ENCODE data around the gene AFTPH.
A peak's percentile ranks its signal among the peaks of the same experiment; 100 is the strongest.

The AFTPH gene

DNA sequence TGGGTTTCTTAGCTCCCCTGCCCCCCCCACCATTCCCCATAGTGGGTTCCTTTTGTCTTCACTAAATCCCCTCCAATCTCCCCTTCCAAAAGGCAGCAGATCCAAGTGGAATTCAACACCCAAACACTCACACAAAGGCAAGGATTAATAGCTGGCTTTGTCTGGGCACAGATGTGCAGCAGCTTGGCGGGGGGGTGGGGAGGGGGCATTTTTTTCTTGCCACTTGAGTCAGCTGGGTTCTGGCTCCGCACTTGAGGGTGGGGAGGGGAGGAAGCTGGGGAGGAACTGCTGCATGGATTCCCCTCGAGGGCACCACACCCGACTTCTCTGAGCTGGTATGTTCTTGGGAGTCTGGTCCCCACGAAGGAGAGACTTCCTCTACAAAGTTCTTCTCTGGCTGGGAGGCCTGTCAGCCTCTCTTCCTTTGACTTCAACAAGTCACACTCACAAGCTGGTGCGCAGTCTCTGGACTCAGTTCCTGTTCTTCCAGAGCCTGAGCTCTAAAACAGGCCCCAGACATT, 93.6 kb downstream of the AFTPH start:
- no peak for DNase-seq

GRCh38 chr2:64620661-64621060, 96.5 kb downstream of the AFTPH start:
- DNase-seq, result no peak

GRCh38 chr2:64622443-64623241, 98.5 kb downstream of the AFTPH start:
- peak; percentile 10 for DNase-seq

DNA sequence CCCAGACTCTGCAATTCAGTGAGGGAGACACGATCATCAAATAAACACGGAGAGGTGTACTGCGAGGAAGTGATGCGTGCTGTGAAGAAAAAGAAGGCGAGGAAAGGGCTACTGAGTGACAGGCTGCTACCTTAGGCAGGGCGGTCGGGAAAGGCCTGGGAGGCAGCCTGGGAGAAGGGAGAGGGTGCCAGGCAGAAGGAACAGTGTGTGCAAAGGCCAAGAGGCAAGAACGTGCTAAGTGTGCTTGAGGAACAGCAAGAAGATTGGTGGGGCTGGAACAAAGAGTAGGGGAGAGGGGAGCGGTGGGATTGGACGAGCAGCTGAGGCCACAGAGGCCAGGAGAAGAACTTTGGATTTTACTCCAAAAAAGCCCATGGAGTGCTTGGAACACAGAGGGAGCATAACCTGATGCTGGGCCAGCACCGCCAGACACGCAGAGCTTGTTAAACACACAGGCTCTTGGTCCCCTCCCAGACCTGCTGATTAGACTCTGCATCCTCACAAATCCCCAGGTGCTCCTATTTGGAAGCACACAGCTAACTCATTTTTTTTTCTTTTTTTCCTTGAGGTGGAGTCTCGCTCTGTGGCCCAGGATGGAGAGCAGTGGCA, 99.2 kb downstream of the AFTPH start:
- DNase-seq, result no peak

DNA sequence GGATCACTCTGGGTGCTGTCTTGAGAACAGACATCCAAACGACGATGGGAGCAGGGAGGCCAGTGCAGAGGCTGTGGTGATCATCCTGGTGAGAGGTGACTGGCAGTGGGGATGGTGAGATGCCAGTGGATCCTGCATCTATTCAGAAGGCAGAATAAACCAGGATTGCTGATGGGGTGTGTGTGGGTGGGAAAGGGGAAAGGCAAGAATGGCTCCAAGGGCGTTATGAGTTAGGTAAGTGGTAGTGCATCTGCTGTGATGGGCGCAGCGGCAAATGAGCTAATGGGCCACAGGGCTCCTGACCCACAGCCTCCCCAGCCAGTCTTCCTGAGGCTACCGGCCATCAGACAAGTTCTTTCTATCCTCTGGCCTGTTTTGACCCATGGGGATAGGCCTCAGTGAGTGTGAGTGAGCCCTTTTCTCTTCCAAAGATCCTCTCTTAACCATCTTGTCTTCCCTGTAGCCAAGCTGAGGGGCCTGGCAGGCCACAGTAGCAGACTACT, 100.0 kb downstream of the AFTPH start:
- no peak for DNase-seq

GRCh38 chr2:64624862-64625261, 100.7 kb downstream of the AFTPH start:
- DNase-seq, result no peak

- no peak for DNase-seq
Measured at GRCh38 chr2:64625299-64626145, 101.4 kb downstream of the AFTPH start.

DNA sequence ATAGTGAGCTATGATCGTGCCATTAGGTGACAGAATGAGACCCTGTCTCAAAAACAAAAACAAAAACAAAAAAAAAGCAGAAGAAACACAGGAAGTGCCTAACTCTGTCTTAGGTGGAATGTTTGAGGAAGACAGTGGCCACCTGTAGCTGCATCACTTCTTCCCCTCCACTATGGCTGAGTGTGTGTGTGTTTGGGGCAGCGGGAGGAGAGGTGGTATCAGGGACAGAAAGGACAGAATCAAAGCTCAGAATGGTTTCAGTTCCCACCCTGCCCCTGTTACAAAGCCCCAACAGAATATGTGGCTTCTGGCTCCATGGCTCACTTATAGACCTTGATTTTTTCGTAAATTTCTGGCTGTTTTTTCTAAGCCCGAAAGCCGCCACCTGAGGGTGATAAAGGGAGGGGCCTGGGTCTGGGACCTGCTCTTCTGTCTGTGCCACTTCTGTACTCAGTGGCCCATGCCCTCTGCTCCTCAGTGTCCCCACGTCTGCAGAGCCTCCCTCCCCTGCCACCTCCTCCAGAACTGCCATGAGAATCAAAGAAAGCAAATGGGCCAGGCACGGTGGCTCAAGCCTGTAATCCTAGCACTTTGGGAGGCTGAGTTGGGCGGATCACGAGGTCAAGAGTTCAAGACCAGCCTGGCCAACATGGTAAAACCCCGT, 102.2 kb downstream of the AFTPH start:
- DNase-seq, result no peak

DNA sequence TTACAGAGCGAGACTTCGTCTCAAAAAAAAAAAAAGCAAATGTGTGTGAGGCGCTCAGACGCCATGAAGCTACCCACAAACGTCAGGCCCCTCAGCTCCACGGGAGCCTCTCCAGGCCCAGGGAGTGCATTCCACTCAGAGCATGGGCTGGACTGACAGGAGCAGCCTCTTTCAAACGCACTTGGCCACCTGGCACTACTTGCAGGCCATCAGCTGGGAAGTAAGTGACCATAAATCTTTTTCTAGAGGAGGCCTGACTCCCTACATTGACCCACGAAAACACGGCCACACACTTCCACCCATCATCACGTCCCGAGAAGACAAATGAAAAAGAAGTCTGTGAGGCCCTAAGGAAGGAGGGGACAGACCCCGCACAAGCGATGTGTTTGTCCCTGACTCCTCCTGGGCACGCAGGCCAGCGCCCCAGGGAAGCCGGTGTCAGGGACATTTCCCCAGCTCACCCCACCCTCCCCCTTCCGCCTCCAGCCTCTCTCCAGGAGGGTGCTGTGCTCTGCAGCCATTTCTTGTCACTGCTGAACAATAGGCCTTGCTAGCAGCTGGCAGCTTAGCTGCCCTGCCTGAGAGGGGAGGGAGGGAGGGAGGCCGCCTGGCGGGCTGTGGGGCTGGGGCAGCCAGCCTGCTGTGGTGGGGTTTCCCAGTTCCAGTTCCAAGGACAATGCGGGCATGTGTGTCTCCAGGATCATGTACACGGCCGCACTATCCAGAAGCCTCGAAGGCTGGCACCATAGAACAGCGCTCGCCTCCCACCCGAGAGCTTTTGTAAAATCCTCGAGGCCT, 103.0 kb downstream of the AFTPH start:
- peak; percentile 15 for DNase-seq

- no peak for DNase-seq
Measured at GRCh38 chr2:64627860-64628841, 104.0 kb downstream of the AFTPH start.

DNA sequence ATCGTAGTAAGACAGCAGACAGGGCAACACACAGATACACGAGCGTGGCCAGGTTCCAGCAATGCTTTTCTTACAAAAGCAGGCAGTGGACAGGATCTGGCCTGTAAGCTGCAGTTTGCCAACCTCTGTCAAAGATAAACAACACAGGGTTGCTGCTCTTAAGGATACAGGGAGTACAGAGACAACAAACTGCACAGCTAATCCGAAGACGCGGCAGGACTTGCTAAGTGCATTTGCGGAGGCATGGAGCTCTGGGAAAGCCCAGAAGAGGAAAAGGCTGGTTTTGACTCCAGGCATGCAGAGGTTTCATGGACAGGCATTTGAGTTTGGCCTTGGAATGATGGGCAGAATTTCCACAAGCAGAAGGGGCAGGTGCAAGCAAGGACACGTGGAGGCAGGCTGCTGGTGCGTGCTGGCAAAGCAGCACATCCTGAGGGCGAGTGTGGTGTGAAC, 105.2 kb downstream of the AFTPH start:
- DNase-seq, result no peak

- DNase-seq, result no peak
Measured at GRCh38 chr2:64629875-64630274, 105.7 kb downstream of the AFTPH start.

GRCh38 chr2:64630752-64631151, 106.6 kb downstream of the AFTPH start:
- DNase-seq, result no peak

DNA sequence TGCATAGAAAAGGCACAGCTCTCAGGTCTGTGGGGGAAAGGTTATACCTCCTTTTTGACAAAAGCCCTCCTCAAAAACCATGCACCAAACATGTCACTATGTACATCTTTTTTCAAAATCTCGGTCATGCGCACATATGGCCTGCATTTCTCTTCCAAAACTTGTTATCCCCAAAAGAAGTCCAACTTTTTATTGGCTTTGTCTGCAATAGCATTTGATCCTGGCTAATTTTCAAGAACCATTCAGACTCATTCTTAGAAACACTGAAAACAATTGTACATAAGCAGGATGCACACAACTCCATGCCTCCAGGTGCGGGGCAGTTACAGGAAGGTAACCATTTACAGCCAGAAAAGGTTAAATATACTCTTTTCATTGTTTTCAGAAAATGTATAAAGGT, 107.6 kb downstream of the AFTPH start:
- DNase-seq, result no peak

- no peak for DNase-seq
Measured at GRCh38 chr2:64632835-64633819, 109.0 kb downstream of the AFTPH start.

DNA sequence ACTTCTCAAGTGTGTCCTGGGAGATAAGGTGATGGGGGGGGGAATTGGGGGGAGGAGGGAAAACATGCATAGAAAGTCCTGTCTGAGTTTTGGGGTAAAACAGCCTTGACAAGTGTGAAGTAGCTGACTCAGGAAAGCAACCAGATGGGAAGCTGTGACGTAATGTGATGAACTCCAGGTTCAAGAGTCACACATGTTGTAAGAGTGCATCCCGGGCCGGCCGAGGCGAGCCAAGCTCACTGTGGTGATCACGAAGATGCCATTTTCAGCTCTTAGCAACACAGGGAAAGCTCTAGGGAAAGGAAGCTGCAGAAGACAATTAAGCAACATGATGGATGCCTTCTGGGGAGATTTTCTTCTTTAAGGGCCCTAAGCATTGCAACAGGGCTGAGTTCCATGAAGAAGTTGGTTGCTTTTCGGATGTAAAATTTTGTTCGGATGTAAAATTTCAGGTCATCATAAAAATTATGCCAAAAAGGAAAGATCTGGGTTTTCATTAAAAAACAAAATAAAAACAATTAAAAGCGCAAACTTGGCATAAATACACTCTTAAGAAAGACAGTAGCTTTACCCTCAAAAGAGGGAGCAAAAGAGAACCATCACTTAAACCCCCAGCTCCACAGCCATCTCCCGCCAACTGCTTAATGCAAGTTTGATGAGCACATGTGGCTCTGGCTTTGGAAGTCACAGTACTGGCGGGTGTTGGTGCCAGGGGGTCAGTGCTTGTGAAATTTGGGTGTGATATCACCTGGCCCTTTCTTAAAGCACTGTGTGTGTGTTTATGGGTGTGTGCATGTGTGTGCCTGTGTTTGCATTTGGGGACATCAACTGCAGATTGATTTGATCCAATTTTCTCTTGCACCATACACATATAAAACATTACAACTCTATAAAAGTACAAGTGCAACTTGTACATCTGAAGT, 110.5 kb downstream of the AFTPH start:
- DNase-seq, result no peak

DNA sequence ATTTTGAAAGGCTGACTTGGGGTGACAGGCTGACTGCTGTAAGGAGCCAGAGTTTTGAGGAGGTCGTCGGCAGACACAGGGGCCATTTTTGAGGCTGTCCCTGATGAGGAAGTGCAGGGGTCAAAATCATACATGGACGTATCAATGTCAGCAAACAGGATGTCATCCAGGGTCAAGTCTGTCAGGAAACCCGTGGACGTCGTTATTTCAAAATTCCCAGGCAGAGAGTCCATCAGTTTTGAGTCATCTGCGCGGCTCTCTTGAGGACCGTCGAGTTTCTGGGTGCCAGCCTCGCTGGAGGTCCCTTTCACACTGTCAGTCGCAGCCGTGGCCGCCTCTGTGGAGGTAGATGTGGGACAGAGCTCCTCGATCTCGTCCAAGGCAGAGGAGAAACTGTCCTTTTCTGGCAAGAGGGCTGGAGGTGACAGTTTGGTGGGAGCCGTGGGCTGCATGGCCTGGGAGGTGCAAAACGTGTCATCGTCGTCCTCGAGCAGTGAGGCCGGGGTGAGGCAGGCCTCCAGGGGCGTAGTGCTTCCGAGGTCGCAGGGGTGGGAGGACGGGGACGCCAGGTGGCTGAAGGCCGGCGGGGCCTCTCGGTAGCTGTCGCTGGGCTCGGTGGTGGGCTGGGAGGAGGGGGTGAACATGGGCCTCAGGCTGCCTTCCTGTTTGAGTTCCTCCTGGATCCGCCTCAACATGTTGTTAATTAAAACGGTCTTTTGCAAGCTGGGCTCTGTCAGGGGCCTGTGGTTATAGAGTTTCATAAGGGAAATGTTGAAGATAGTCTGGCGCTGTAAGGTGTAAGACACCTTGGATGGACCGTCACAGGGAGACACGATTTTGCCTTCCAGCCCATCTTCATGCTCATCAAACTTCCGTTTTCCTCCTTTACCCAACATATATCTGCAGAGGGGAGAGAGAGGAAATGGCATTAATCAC, 112.1 kb downstream of the AFTPH start:
- no peak for DNase-seq
